Endothelial cell of umbilical vein (primary cell): ENCODE measurements around the gene DTL.

Experiments
- POLR2A ChIP-seq: IDR thresholded peaks from 2 replicates; pipeline ENCODE4 v1.6.1; 2012; ENCODE audit warnings: low read depth, mild to moderate bottlenecking, control low read depth, low read length
- TF ChIP-seq, protein P1 (sequence below), 2 donors: IDR thresholded peaks; 1 replicate in 1 of 2; 2 replicates in 1 of 2; pipeline ENCODE4 v1.5.1; 2011; ENCODE audit warnings: low read length in 2 of 2, mild to moderate bottlenecking in 2 of 2, moderate library complexity in 2 of 2, control low read depth in 1 of 2, inconsistent platforms in 1 of 2, low read depth in 1 of 2; ENCODE audit not compliant: insufficient read depth in 1 of 2; ENCODE audit errors: extremely low read depth in 1 of 2

DNA sequence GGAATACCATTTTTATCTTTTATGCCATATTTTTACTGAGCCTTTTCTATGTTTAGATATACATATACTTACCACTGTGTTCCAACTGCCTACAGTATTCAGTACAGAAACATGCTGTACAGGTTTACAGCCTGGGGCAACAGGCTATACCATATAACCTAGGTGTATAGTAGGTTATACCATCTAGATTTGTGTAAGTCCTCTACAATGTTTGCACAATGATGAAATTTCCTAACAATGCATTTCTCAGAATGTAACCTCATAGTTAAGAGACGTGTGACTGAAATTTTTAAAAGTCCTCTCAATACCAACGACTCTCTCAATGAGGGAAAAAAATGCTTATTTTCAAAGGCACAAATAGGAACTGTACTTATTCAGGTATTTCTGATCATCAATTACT, 21.9 kb upstream of the DTL start:
- TF ChIP-seq, protein P1, sequence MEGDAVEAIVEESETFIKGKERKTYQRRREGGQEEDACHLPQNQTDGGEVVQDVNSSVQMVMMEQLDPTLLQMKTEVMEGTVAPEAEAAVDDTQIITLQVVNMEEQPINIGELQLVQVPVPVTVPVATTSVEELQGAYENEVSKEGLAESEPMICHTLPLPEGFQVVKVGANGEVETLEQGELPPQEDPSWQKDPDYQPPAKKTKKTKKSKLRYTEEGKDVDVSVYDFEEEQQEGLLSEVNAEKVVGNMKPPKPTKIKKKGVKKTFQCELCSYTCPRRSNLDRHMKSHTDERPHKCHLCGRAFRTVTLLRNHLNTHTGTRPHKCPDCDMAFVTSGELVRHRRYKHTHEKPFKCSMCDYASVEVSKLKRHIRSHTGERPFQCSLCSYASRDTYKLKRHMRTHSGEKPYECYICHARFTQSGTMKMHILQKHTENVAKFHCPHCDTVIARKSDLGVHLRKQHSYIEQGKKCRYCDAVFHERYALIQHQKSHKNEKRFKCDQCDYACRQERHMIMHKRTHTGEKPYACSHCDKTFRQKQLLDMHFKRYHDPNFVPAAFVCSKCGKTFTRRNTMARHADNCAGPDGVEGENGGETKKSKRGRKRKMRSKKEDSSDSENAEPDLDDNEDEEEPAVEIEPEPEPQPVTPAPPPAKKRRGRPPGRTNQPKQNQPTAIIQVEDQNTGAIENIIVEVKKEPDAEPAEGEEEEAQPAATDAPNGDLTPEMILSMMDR (IDR thresholded peaks at IDR 0.05; ENCODE audit: extremely low read depth in 1 of 2, insufficient read depth in 1 of 2, low read depth in 1 of 2, low read length in 2 of 2) = no peak
- no peak for TF ChIP-seq POLR2A
